CD14-positive monocyte (primary cell): ENCODE data around the gene ADCY2. TPM values are rescaled to one million over a fixed set of nuclear protein-coding genes. Genes with fewer than 3 reads are reported as not detected.

Experiments used
- DNase-seq, 3 donors: peaks; one replicate each; pipeline ENCODE4 v3.0.0-alpha.2; 2011 to 2022
- H2AFZ ChIP-seq: 2 replicates; pipeline ENCODE4 v1.6.0; 2012; ENCODE audit warnings: mild to moderate bottlenecking, low read depth, low read length, inconsistent platforms; ENCODE audit not compliant: insufficient read depth, poor library complexity, severe bottlenecking
- H3K27ac ChIP-seq, 2 donors: 1 replicate in 1 of 2; 2 replicates in 1 of 2; pipeline ENCODE4 v1.5.1; 2012 to 2013; ENCODE audit warnings: low read length in 2 of 2, control low read depth in 1 of 2, inconsistent platforms in 1 of 2, low read depth in 1 of 2, mild to moderate bottlenecking in 1 of 2
- H3K27me3 ChIP-seq, 2 donors: one replicate each; pipeline versions ENCODE4 v1.6.0 to v1.6.1; 2011 to 2013; ENCODE audit warnings: low read length in 2 of 2; ENCODE audit not compliant: control insufficient read depth in 2 of 2, insufficient read depth in 2 of 2
- H3K36me3 ChIP-seq, 2 donors: replicated peaks in 1 of 2; 1 replicate in 1 of 2; 2 replicates in 1 of 2; pipeline versions ENCODE4 v1.5.1 to v1.6.1; 2012 to 2013; ENCODE audit warnings: low read length in 2 of 2, control low read depth in 1 of 2, inconsistent platforms in 1 of 2, mild to moderate bottlenecking in 1 of 2; ENCODE audit not compliant: insufficient read depth in 2 of 2, control insufficient read depth in 1 of 2
- H3K4me1 ChIP-seq, 2 donors: 1 replicate in 1 of 2; 2 replicates in 1 of 2; pipeline versions ENCODE4 v1.5.1 to v1.6.1; 2012 to 2013; ENCODE audit warnings: low read length in 2 of 2, control low read depth in 1 of 2, inconsistent platforms in 1 of 2, mild to moderate bottlenecking in 1 of 2, moderate library complexity in 1 of 2; ENCODE audit not compliant: insufficient read depth in 2 of 2, control insufficient read depth in 1 of 2
- H3K4me2 ChIP-seq: replicated peaks from 2 replicates; pipeline ENCODE3; 2012; ENCODE audit warnings: low read length, moderate library complexity, mild to moderate bottlenecking; ENCODE audit not compliant: poor library complexity, severe bottlenecking; ENCODE audit errors: extremely low read depth
- H3K4me3 ChIP-seq, 3 experiments: fragments of 200-600 bp in 1 of 3; sonication (generic) in 1 of 3; replicated peaks in 1 of 3; 1 replicate in 2 of 3; 2 replicates in 1 of 3; pipeline ENCODE4 v1.5.1; 2011 to 2013; ENCODE audit warnings: low read length in 3 of 3, mild to moderate bottlenecking in 3 of 3, control low read depth in 2 of 3, low read depth in 2 of 3, inconsistent platforms in 1 of 3, moderate library complexity in 1 of 3
- H3K79me2 ChIP-seq: 2 replicates; pipeline ENCODE4 v1.6.0; 2012; ENCODE audit warnings: mild to moderate bottlenecking, control low read depth, inconsistent platforms, low read length, moderate library complexity; ENCODE audit not compliant: insufficient read depth
- H3K9ac ChIP-seq: 2 replicates; pipeline ENCODE4 v1.6.0; 2017; ENCODE audit warnings: low read length, mild to moderate bottlenecking; ENCODE audit not compliant: insufficient read depth, poor library complexity, severe bottlenecking
- H3K9me3 ChIP-seq, 2 donors: replicated peaks in 1 of 2; 1 replicate in 1 of 2; 2 replicates in 1 of 2; pipeline versions ENCODE4 v1.5.1 to v1.6.1; 2012 to 2013; ENCODE audit warnings: low read length in 2 of 2, control low read depth in 1 of 2; ENCODE audit not compliant: control insufficient read depth in 1 of 2, insufficient read depth in 1 of 2
- H4K20me1 ChIP-seq: 2 replicates; pipeline ENCODE4 v1.6.0; 2012; ENCODE audit warnings: mild to moderate bottlenecking, low read length, control low read depth, moderate library complexity; ENCODE audit not compliant: insufficient read depth
- H3K27ac Mint-ChIP-seq, 7 donors: one replicate each; pipeline ENCODE4 v1.8.0; 2020; ENCODE audit warnings: mild to moderate bottlenecking in 7 of 7, mixed read lengths in 7 of 7, moderate library complexity in 6 of 7, inconsistent platforms in 2 of 7
- H3K27me3 Mint-ChIP-seq, 3 donors: one replicate each; pipeline ENCODE4 v1.8.0; 2021 to 2022; ENCODE audit warnings: low read depth in 3 of 3, mild to moderate bottlenecking in 3 of 3, mixed read lengths in 3 of 3, moderate library complexity in 3 of 3, inconsistent platforms in 1 of 3
- H3K36me3 Mint-ChIP-seq, 2 donors: one replicate each; pipeline ENCODE4 v1.8.0; 2020; ENCODE audit warnings: mixed read lengths in 2 of 2, inconsistent platforms in 1 of 2, mild to moderate bottlenecking in 1 of 2
- H3K4me1 Mint-ChIP-seq: one replicate; pipeline ENCODE4 v1.8.0; 2020; ENCODE audit warnings: mild to moderate bottlenecking, mixed read lengths
- H3K4me3 Mint-ChIP-seq, 2 donors: one replicate each; pipeline ENCODE4 v1.8.0; 2020; ENCODE audit warnings: mild to moderate bottlenecking in 2 of 2, mixed read lengths in 2 of 2, moderate library complexity in 1 of 2
- H3K9me3 Mint-ChIP-seq, 7 donors: one replicate each; pipeline ENCODE4 v1.8.0; 2020 to 2022; ENCODE audit warnings: mixed read lengths in 7 of 7, mild to moderate bottlenecking in 6 of 7, moderate library complexity in 6 of 7, inconsistent platforms in 2 of 7
- WGBS: methylation state at CpG from one replicate; pipeline ENCODE4 v1.1.5; 2013; ENCODE audit warnings: missing lambda C conversion rate; ENCODE audit not compliant: insufficient coverage; 5-methylcytosine and 5-hydroxymethylcytosine counted together
- intact Hi-C, 2 donors: fragments of 100-400 bp; cut with micrococcal nuclease; formaldehyde crosslinking; loops; one replicate each; pipeline versions ENCODE4 v1.15.0 to v1.15.1; 2023
- polyA plus RNA-seq, 3 donors: library from polyadenylated mRNA; depleted of rRNA in 1 of 3; unstranded in 2 of 3; stranded (reverse) in 1 of 3; fragments of 300-500 nt in 2 of 3; fragments of >200 nt in 1 of 3; fragmentation: Illumina TruSeq in 2 of 3; gene quantifications; 1 replicate in 2 of 3; 2 replicates in 1 of 3; pipeline ENCODE4 v1.2.3, GENCODE V29; 2012 to 2021
- TF ChIP-seq, protein P1 (sequence below): fragments of 200-600 bp; IDR thresholded peaks from one replicate; pipeline ENCODE4 v1.8.0; 2022; ENCODE audit warnings: antibody characterized with exemption, mild to moderate bottlenecking

Gene ADCY2
- polyA plus RNA-seq, 3 donors, result not detected

DNA sequence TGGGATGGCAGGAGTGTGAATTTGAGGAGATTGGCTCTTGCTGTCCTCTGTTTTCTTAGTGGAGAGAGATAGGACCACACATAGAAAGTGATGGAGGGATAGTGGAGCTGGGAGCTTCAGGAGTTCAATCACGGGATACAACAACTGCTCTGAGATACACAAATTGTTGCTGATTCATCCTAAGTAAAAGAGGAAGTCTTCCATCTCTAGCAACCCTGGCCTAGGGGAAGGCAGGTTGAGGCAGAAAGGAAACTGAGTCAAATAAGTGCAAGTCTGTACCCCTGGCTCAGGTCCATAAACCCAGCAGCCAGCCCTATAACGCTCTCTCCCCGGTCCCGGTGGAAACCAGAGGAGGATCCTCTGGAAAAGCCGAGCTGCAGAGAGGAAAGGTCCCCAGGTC, 97.7 kb downstream of the ADCY2 start:
- 86% methylated on average over 5 of the region's 5 CpGs for WGBS
- intact Hi-C loops, result no loop called here
- H3K36me3 Mint-ChIP-seq, result no peaks in the 10 kb centered on the region

DNA sequence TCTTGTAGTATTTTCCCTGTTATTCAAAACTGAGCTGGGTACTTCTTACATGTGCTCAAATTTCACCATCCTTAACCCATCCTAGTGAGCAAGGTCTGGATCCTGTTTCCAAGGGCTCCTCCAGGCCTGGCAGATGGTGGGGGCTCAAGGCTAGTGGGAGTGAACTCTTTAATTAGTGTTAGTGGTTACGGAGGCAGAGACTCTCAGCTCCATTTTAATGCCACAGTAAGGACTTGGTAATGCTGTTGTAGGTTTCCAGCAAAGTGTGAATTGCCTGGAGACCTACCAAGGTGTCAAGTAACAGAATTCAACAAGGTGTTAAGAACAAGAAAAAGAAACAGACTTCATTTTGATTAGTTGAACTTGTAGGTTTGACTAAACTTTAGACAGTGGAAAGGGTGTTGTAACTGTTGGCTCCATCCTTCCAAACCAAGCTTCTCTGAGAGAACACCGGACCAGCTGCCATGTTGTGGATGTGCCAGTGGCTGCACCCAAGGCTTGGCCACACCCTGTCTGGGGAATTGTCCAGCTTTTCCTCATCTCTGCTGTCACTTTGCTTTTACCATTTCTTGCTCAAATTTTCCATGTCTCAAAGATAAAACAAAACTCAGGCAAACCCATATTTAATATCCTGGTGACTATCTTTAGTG, 98.7 kb downstream of the ADCY2 start:
- Mint-ChIP-seq H3K9me3 (peaks cover 0 to 5% (median 0%) of the 10 kb centered on the region in 7 donors), H3K4me3 (no peak overlapping the region), H3K27ac (no peak overlapping the region), H3K4me1 (no peaks in the 10 kb centered on the region), H3K36me3 (no peaks in the 10 kb centered on the region), H3K27me3 (no peaks in the 10 kb centered on the region)
- Histone ChIP-seq H3K9me3 (no peaks in the 10 kb centered on the region), H4K20me1 (no peaks in the 10 kb centered on the region), H3K27me3 (no peaks in the 10 kb centered on the region), H2AFZ (no peak overlapping the region), H3K4me1 (no peaks in the 10 kb centered on the region), H3K36me3 (no peaks in the 10 kb centered on the region), H3K4me2 (no peak overlapping the region), H3K27ac (no peak overlapping the region), H3K9ac (no peak overlapping the region), H3K79me2 (no peaks in the 10 kb centered on the region), H3K4me3 (no peak overlapping the region)
- DNase-seq, result no peak
- TF ChIP-seq, protein P1, sequence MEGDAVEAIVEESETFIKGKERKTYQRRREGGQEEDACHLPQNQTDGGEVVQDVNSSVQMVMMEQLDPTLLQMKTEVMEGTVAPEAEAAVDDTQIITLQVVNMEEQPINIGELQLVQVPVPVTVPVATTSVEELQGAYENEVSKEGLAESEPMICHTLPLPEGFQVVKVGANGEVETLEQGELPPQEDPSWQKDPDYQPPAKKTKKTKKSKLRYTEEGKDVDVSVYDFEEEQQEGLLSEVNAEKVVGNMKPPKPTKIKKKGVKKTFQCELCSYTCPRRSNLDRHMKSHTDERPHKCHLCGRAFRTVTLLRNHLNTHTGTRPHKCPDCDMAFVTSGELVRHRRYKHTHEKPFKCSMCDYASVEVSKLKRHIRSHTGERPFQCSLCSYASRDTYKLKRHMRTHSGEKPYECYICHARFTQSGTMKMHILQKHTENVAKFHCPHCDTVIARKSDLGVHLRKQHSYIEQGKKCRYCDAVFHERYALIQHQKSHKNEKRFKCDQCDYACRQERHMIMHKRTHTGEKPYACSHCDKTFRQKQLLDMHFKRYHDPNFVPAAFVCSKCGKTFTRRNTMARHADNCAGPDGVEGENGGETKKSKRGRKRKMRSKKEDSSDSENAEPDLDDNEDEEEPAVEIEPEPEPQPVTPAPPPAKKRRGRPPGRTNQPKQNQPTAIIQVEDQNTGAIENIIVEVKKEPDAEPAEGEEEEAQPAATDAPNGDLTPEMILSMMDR, result no peak
- intact Hi-C loops, result no loop called here
- WGBS, result 80% methylated on average over 1 of the region's 2 CpGs

More for the DNA sequence above, 97.7 kb downstream of the ADCY2 start:
- H3K4me3 ChIP-seq, result no peak overlapping the region
- no peak overlapping the region for H3K9ac ChIP-seq
- Mint-ChIP-seq H3K4me1 (no peaks in the 10 kb centered on the region), H3K27me3 (no peaks in the 10 kb centered on the region), H3K4me3 (no peak overlapping the region), H3K9me3 (peaks cover 0 to 9% (median 2%) of the 10 kb centered on the region in 7 donors), H3K27ac (no peak overlapping the region)
- H3K36me3 ChIP-seq, result no peaks in the 10 kb centered on the region
- no peaks in the 10 kb centered on the region for H3K4me1 ChIP-seq
- no peak overlapping the region for H3K27ac ChIP-seq
- no peaks in the 10 kb centered on the region for H3K9me3 ChIP-seq
- no peak for DNase-seq
- H3K27me3 ChIP-seq, result no peaks in the 10 kb centered on the region
- TF ChIP-seq, protein P1, result no peak
- no peaks in the 10 kb centered on the region for H3K79me2 ChIP-seq
- no peak overlapping the region for H3K4me2 ChIP-seq
- H4K20me1 ChIP-seq, result no peaks in the 10 kb centered on the region
- no peak overlapping the region for H2AFZ ChIP-seq
